ENCODE measurements around the gene ADAM15.

ADAM15 gene

DNA sequence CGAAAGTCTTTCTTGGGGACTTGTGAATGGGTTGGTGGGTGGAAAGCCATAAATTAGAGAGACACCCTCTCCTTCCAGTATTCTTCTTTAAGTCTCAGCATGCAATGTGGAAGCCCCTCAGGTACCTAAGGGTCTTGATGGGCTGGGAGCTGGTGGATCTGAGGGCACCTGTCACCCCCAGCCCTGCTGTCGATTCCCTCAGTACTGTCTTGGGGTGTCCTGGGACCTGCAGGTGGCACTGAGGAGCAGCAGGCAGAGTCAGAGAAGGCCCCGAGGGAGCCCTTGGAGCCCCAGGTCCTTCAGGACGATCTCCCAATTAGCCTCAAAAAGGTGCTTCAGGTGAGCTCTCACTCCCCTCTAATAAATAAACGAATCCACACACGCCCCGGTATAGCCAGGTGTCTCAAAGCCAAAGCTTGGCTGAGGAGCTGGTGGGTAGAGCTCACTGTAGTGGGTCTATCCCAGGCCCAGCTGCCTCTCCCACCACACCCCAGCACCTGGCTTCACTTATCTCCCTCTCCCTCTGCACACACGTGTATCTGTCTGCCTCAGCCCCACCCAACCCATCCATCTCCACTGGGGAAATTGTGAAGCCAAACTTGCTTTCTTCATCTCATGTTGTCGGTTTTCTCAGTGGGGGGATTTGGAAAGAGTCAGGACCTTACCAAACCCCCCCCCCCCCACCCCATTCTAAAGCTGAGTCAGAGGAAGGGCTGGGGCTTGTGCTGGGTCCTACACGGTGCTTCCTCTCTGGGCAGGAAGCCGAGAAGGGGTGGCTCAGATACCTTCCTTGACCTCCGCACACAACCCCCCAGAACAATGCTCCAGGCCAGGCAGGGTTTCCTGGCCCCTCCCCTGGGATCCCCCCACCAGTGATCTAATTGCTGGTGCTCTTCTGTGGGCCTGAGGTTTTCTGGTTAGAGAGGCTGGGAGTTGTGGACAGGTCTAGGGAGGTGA, 1.6 kb downstream of the ADAM15 start:
- no peak for DNase-seq

DNA sequence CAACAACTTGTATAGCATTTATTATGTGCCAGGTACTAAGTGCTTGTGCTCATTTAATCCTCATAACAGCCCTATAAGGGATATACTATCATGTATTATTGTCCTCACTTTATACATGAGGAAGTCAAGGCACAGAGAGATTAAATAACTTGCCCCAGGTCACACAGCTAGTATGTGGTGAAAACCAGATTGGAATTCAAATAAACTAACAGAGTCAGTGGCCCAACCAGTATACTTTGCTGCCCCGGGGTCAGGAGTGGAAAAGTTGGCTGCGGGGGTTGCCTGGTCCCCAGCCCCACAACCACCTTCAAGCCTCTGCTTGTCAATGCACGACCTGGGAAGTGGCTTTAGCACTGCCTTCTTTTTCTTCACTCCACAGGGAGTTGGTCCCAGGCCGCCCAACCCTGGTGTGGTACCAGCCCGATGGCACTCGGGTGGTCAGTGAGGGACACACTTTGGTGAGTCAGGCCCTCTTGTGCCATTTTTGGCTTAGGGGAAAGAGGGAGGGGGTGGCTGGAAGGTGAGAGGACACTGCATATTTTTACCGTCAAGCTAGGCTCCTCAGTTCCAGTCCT, 2.5 kb downstream of the ADAM15 start:
- DNase-seq, result no peak

GRCh38 chr1:155057104-155057503, 6.0 kb downstream of the ADAM15 start:
- DNase-seq, result no peak

GRCh38 chr1:155057788-155058211, 6.7 kb downstream of the ADAM15 start:
- DNase-seq, result no peak

- no peak for DNase-seq
Observed at GRCh38 chr1:155060736-155061135, 9.6 kb downstream of the ADAM15 start.

- DNase-seq, result peak; percentile 94 to 97
Observed at GRCh38 chr1:155061381-155062150, 10.4 kb downstream of the ADAM15 start.

GRCh38 chr1:155062151-155062686, 11.1 kb downstream of the ADAM15 start:
- DNase-seq, result no peak

DNA sequence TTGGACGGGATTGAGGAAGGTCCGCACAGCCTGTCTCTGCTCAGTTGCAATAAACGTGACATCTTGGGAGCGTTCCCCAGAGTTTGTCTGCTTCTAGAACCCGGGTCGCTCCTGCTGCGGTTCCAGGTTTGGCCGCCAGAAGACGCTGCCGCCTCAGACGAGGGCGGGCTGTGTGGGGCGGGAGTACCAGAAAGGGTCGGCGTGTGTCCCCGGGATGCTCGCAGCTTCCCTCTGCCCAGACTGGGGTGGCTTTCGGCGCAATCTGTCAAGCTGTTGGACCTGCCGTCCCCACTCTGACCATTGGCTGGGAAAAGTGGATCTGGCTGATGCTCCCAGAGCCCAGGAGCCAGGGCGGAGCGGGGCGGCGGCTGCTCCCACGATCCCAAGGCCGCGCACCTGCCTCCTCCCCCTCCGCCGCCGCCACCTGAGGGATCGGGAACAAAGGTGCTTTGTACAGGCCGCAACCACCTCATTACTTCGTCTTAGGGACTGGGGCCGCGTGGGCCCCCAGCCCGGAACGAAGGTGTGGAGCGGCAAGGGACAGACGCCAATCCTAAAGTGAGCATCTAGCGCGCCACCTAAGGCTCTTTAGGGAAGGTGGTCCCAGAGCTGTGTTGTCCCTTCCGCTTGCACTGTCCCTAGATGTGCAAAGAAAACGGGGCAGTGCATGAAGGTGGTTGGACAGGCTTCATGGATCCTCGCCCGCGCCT, 11.7 kb downstream of the ADAM15 start:
- DNase-seq, result peak; percentile 71 to 80

DNA sequence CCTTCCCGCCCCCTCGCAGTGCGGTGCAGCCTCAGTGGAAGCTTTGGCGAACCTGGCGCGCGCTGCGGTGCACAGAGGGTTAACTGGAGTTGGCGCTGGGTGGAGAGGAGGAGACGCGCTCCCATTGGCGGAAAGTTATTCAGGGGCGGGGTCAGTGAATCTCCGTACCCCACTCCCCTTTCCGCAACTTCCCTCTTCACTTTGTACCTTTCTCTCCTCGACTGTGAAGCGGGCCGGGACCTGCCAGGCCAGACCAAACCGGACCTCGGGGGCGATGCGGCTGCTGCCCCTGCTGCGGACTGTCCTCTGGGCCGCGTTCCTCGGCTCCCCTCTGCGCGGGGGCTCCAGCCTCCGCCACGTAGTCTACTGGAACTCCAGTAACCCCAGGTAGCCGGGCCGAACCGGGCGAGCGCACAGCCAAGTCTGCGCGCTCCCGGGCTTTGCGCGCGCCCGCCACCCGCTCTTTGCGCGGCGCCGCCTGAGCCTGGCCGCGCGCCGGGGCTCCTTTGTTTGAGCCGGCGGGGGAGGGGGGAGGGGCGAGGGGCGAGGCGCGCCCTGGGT, 12.5 kb downstream of the ADAM15 start, which contains the start of gene EFNA4:
EFNA4 (plus strand) TSS at position 191 of the 561 bp plus-strand sequence; CDS start at position 275, 84 bp downstream.
- peak; percentile 77 to 79 for DNase-seq

DNA sequence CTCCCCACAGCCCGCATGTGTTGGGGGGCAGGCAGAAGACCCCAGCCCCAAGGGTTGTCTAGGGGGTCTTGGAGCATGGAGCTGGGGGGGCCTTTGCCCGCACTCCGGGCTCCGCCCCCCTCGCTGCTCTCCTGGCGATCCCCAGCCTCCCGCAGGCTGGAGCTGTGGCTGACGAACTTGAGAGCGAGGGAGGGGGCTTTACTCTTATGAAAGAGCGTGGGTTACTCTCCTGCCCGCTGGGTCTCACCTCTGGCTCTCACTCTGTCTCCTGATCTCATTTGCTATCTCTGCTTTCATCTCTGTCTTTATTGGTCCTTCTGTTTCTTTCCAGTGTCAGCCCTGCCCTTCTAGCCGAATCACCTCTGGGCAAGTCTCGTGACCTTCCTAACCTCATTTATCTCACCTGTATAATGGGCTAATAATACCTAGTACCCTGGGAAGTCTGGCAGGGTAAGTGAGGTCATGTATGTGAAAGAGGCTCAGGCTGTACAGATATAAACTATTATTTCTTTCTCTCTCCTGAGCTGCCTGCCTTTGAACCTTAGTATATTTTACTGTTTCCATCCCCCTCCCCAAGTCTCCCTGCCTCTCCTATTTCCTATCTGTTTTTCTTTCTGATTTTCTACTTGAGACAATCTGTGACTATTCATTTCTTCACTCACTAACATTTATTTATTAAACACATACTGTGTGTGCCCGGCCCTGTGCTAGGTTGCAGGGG, 13.2 kb downstream of the ADAM15 start:
- no peak for DNase-seq

GRCh38 chr1:155064832-155065429, 13.8 kb downstream of the ADAM15 start:
- no peak for DNase-seq

GRCh38 chr1:155066777-155067176, 15.7 kb downstream of the ADAM15 start:
- DNase-seq, result no peak

DNA sequence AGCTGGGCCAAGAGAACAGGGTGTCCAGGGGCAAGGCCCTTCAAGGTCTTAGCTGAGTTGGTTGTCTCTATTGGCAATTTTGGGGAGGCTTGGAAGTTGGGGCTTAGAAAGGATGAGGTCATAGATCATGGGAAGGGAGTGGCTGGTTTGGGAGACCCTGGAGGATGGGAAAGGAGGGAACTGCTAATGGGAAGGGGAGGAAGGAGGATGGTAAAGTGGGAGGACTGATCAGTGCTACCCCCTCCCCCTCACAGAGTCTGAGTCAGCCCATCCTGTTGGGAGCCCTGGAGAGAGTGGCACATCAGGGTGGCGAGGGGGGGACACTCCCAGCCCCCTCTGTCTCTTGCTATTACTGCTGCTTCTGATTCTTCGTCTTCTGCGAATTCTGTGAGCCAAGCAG, 17.5 kb downstream of the ADAM15 start:
- DNase-seq, result no peak

DNA sequence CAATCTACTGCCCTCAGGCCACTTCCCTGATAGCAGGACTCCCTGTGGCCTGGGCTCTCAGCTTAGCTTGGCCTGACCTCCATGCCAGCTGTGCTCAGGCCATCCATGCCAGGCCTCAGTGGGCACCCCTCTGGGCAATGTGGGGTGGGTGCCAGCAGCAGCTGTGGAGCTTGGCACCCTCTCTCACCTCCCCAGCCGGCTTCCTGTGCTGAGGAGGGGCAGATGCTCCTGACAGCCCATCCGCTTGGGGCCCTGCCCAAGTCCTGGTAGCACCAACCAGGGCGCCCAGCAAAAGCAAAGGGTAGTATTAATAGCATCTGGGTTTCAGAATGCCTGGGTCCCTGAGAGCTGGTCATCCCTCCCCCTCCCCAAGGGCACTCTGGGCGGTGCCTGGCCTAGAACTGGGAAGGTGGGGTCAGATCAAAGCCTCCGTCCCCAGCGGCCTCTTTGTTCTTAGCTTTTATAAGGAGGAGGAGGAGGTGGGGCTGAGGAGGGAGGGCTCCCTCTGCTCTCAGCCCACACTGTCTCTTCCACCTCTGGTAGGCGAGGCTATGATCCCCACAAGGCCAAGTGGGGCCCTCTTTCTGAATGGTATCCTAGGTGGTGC, 18.5 kb downstream of the ADAM15 start:
- DNase-seq, result no peak

GRCh38 chr1:155070158-155070621, 19.1 kb downstream of the ADAM15 start:
- DNase-seq, result no peak

GRCh38 chr1:155070721-155071569, 19.8 kb downstream of the ADAM15 start:
- peak; percentile 63 to 66 for DNase-seq

DNA sequence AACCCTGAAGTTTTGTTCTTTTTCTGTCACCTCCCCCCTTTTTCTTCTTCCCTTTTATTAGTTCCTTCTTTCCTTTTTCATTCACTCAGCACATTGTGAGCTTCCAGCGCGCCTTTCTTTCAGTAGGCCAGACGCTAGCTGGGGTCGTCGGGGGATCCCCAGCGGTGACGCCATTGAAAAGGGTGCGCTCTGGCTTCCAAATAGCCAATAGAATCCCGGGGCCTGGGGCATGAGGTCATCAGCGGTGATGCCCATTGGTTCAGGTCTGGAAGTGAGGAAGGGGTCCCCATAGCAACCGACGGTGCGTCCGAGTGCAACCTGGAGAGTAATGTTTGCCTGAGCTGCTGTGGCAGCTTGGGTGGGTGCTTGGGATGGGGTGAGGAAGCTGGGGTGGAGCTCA, 20.6 kb downstream of the ADAM15 start:
- DNase-seq, result no peak

- no peak for DNase-seq
Observed at GRCh38 chr1:155072531-155073289, 21.6 kb downstream of the ADAM15 start.
